ENCODE measurements around the gene OR6Q1.
"Not testable (repeated sequence)": the region's sequence is repeated elsewhere in the genome, so short reads cannot be mapped to it uniquely, and the experiment has no call there.

Gene OR6Q1, protein sequence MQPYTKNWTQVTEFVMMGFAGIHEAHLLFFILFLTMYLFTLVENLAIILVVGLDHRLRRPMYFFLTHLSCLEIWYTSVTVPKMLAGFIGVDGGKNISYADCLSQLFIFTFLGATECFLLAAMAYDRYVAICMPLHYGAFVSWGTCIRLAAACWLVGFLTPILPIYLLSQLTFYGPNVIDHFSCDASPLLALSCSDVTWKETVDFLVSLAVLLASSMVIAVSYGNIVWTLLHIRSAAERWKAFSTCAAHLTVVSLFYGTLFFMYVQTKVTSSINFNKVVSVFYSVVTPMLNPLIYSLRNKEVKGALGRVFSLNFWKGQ

GRCh38 chr11:58030653-58031052 is at the start of gene OR6Q1:
TSS of gene OR6Q1 (plus strand) at chr11:58030953. CDS start at chr11:58030953, 0 bp downstream.
- no peak for FAIRE-seq

DNA sequence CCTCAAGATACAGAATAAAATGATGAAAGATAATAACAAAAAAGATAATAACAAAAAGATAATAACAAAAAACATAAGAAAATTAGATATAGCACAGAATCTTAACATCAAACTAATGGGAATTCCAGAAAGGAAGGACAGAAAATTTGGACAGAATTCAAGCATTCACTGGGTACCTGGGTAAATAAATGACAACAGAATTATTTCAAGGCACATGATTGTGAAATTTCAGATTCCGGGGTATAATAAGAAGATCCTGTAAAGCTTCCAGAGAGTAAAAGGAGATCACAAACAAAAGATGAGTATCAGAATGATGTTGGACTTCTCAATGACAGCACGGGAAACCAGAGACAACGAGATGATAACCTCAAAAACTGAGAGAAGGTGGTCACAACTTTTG is 49.2 kb upstream of the OR6Q1 start:
- FAIRE-seq, result no peak

GRCh38 chr11:57982776-57983175 is 48.0 kb upstream of the OR6Q1 start:
- FAIRE-seq, result no peak

DNA sequence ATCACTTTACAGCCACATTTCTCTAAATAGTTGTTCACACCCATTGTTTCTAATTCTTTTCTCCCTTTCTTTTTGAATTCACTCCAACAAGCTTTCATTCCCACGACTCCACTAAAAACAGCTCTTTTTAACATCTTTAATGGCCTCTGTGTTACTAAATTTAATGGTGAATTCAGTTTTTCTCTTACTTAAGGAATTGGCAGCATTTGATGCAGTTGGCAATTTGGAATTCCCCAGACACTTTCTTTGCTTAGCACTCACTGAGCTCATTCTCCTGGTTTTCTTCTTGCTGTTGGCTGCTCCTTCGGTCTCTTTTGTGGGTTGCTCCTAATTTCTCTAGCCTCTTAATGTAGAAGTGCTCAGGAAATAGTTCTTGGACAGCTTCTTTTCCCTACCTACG is 47.6 kb upstream of the OR6Q1 start:
- no peak for FAIRE-seq

DNA sequence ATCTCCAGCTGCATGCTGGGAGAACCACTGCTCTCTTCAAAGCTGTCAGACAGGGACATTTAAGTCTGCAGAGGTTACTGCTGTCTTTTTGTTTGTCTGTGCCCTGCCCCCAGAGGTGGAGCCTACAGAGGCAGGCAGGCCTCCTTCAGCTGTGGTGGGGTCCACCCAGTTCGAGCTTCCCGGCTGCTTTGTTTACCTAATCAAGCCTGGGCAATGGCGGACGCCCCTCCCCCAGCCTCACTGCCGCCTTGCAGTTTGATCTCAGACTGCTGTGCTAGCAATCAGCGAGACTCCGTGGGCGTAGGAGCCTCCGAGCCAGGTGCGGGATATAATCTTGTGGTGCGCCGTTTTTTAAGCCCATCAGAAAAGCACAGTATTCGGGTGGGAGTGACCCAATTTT is 31.2 kb upstream of the OR6Q1 start:
- not testable (repeated sequence) for FAIRE-seq

GRCh38 chr11:58000021-58000420 is 30.7 kb upstream of the OR6Q1 start:
- not testable (repeated sequence) for FAIRE-seq

DNA sequence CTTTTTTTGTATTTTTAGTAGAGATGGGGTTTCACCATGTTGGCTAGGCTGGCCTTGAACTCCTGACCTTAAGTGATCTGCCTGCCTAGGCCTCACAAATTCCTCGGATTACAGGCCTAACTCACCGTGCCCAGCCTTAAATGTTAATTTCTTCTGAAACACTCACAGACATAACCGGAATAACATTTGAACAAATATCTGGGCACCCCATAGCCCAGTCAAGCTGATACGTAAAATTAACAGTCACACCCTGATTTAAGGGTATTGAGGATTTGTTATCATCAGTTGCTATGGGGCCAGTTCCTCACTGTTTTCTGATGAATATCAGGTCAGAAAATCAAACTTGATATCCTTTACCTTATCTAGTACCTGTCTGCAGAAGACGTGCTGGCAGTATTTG is 30.1 kb upstream of the OR6Q1 start:
- no peak for FAIRE-seq

GRCh38 chr11:58003036-58003435 is 27.7 kb upstream of the OR6Q1 start:
- FAIRE-seq, result no peak

DNA sequence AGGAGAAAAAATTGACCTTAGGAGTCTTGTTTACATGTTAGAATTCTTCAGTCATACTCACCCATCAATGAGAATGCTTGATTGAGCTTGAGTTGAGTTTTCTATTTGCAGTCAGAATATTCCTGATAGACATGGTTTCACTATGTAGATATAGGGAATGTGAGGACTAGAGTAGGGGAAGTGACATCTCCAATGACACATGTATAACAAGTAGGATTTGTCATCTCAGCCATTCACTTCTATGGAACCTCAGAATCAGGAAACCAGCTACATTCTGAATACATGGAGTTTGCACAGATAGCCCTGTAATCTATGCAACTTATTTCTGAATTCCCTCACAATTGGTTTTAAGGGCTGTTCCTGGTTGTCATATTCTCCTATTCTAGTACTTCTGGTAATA is 27.2 kb upstream of the OR6Q1 start:
- FAIRE-seq, result no peak

DNA sequence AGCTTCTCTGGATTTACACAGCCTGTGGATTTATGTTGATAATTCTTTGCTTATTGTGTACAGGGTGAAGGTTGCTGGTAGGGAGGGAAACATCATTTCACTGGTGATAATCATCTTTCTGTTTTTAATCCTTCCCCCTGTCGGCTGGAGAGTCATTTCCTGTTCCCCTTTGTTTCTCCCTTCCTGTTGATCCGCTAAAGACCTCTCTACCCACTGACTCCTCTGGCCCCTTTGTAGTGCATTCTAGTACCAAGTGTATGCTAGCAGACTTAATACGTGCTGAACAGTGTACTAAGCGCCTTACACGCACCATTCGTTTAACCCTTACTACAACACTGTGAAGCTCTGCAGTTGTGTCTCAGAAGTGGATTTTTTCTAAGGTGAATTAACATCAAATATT is 26.1 kb upstream of the OR6Q1 start:
- no peak for FAIRE-seq

- no peak for FAIRE-seq
These were observed 23.8 kb upstream of the OR6Q1 start for GRCh38 chr11:58006940-58007339.

DNA sequence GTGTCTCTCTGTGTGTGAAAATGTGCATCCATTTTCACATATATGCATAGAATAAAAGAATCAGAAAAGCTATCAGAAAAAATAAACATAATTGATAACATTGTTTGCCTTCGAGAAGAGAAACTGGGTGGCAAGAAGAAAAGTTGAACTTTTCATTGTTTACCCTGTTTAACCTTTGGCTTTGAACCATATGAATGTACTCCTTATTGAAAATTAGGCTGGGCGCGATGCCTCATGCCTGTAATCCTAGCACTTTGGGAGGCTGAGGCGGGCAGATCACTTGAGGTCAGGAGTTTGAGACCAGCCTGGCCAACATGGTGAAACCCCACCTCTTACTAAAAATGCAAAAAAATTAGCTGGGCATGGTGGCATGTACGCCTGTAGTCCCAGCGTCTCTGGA is 19.0 kb upstream of the OR6Q1 start:
- FAIRE-seq, result no peak

- FAIRE-seq, result no peak
These were observed 7.3 kb upstream of the OR6Q1 start, which contains the start of gene OR9Q1 for GRCh38 chr11:58023435-58023931. TSS of gene OR9Q1 (plus strand) at chr11:58023881. CDS start at chr11:58179445, 155,564 bp downstream.

DNA sequence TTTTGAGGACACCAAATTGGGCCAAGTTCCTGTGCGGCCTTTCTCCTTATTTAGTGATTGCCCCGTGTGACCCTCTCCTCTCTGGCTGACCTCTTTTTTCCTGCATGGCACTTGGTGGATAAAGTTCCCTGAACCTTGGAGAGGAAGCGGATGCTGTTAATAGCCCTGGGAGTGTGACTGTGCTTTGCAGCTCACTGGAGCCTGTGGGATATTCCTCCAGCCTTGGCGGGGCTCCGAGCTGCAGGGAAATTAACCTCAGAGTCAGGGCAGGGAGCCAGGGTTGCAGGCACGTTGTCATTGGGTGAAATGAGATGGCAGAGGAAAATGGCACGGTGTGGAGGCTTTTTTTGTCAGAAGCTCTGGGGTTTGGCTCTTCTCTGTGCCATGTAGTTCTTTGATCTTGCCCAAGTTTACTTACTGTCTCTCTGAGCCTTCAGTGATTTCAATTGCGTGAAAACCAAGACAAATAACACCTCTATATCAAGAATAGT is 6.1 kb upstream of the OR6Q1 start:
- no peak for FAIRE-seq

- FAIRE-seq, result no peak
These were observed 3.4 kb upstream of the OR6Q1 start for GRCh38 chr11:58027341-58027740.

GRCh38 chr11:58028687-58029411 is 1.9 kb upstream of the OR6Q1 start:
- no peak for FAIRE-seq

GRCh38 chr11:58034471-58034870 is 3.7 kb downstream of the OR6Q1 start:
- no peak for FAIRE-seq

DNA sequence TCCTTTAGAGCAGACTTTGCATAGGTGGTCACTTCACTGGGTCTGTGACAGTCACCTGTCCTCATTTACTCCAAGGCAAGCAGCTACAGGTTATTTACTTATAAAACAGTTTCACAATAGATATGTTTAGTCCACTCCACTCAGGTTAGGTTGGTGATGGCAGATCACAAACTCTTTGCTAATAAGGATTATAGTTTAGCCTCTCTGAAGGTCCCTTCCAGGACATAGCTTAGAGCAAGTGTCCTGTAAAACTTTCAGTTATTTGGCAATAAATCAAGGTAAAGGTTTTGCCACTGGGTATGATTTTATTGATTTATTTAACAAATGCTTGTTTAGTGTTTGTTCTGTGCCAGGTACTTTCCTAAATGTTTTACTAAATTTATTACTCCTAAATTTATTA is 8.8 kb downstream of the OR6Q1 start:
- FAIRE-seq, result no peak

- no peak for FAIRE-seq
These were observed 12.6 kb downstream of the OR6Q1 start for GRCh38 chr11:58043379-58043778.

GRCh38 chr11:58046231-58046630 is 15.5 kb downstream of the OR6Q1 start:
- FAIRE-seq, result no peak

GRCh38 chr11:58047818-58048217 is 17.1 kb downstream of the OR6Q1 start:
- FAIRE-seq, result no peak

DNA sequence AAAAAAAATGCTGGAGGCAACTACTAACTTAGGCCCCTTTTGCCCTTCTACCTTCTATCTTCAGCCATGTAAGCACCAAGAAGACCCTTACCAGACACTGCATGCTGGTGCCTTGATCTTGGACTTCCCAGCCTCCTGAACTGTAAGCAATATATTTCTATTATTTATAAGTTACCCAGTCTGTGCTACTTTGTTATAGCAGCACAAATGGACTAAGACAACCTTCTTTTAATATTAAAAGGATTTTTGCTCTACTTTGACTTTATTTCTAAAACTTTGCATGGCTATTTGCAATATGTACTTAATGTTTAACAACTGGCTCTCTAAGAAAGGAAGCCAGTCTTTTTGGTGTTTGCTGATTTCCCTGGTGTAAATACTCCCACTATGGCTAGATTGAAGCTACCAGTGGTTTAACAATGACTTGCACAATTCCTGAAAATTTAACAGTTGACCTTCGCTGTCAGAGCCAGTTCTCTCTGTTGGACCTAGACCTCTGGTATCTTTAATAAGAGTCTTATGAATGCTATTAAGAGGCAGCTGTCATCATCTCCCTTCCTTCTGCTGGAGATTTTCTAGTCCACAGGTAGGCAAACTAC is 25.2 kb downstream of the OR6Q1 start:
- FAIRE-seq, result no peak

- no peak for FAIRE-seq
These were observed 26.7 kb downstream of the OR6Q1 start for GRCh38 chr11:58057481-58057880.

All from endometrium (tissue), 2 donors.